ENCODE measurements around the gene FKBP5.

- TF ChIP-seq CTCF (IDR thresholded peaks at IDR 0.05) (no peak), POLR2A (IDR thresholded peaks at IDR 0.05) (no peak)
Observed at GRCh38 chr6:35690484-35690883, 1.8 kb upstream of the FKBP5 start.
